ENCODE measurements around the gene P2RY14.
A peak's percentile ranks its signal among the peaks of the same experiment; 100 is the strongest.

P2RY14 gene

GRCh38 chr3:151218136-151218535 is 60.2 kb downstream of the P2RY14 start:
- no peak overlapping the region for H2AFZ ChIP-seq (ENCODE audit: low read length, unreplicated experiment)
- peaks cover 12% of the 10 kb centered on the region for H3K4me1 ChIP-seq (ENCODE audit: control insufficient read depth, insufficient read depth, low read length, unreplicated experiment)
- H3K27me3 ChIP-seq (ENCODE audit: insufficient read depth, low read length), result no peaks in the 10 kb centered on the region
- no peaks in the 10 kb centered on the region for H3K36me3 ChIP-seq (ENCODE audit: insufficient read depth, low read length)
- H3K27ac ChIP-seq (ENCODE audit: low read depth, low read length), result no peak overlapping the region
- H3K79me2 ChIP-seq (ENCODE audit: control insufficient read depth, insufficient read depth, low read length, unreplicated experiment), result no peaks in the 10 kb centered on the region
- no peak overlapping the region for H3K4me3 ChIP-seq (ENCODE audit: low read depth, low read length)

GRCh38 chr3:151216641-151217607 is 61.4 kb downstream of the P2RY14 start:
- Histone ChIP-seq H2AFZ (ENCODE audit: low read length, unreplicated experiment) (no peak overlapping the region), H3K4me1 (ENCODE audit: control insufficient read depth, insufficient read depth, low read length, unreplicated experiment) (peaks cover 12% of the 10 kb centered on the region), H3K4me3 (ENCODE audit: low read depth, low read length) (no peak overlapping the region), H3K27ac (ENCODE audit: low read depth, low read length) (no peak overlapping the region), H3K27me3 (ENCODE audit: insufficient read depth, low read length) (no peaks in the 10 kb centered on the region), H3K36me3 (ENCODE audit: insufficient read depth, low read length) (no peaks in the 10 kb centered on the region), H3K79me2 (ENCODE audit: control insufficient read depth, insufficient read depth, low read length, unreplicated experiment) (no peaks in the 10 kb centered on the region)

- Histone ChIP-seq H3K36me3 (ENCODE audit: insufficient read depth, low read length) (no peaks in the 10 kb centered on the region), H3K79me2 (ENCODE audit: control insufficient read depth, insufficient read depth, low read length, unreplicated experiment) (no peaks in the 10 kb centered on the region), H3K4me3 (ENCODE audit: low read depth, low read length) (no peak overlapping the region), H3K4me1 (ENCODE audit: control insufficient read depth, insufficient read depth, low read length, unreplicated experiment) (peaks cover 18% of the 10 kb centered on the region), H3K27ac (ENCODE audit: low read depth, low read length) (no peak overlapping the region), H2AFZ (ENCODE audit: low read length, unreplicated experiment) (no peak overlapping the region), H3K27me3 (ENCODE audit: insufficient read depth, low read length) (no peaks in the 10 kb centered on the region)
These were observed 63.9 kb downstream of the P2RY14 start for GRCh38 chr3:151214459-151214858.

- H3K27me3 ChIP-seq (ENCODE audit: insufficient read depth, low read length), result no peaks in the 10 kb centered on the region
These were observed 64.5 kb downstream of the P2RY14 start for GRCh38 chr3:151213881-151214280.

GRCh38 chr3:151213151-151213550 is 65.2 kb downstream of the P2RY14 start:
- Histone ChIP-seq H3K27me3 (ENCODE audit: insufficient read depth, low read length) (no peaks in the 10 kb centered on the region), H3K4me3 (ENCODE audit: low read depth, low read length) (no peak overlapping the region), H3K4me1 (ENCODE audit: control insufficient read depth, insufficient read depth, low read length, unreplicated experiment) (peaks cover 9% of the 10 kb centered on the region), H3K36me3 (ENCODE audit: insufficient read depth, low read length) (no peaks in the 10 kb centered on the region), H2AFZ (ENCODE audit: low read length, unreplicated experiment) (no peak overlapping the region), H3K27ac (ENCODE audit: low read depth, low read length) (no peak overlapping the region), H3K79me2 (ENCODE audit: control insufficient read depth, insufficient read depth, low read length, unreplicated experiment) (no peaks in the 10 kb centered on the region)

More at GRCh38 chr3:151213881-151214280, 64.5 kb downstream of the P2RY14 start:
- peaks cover 12% of the 10 kb centered on the region for H3K4me1 ChIP-seq (ENCODE audit: control insufficient read depth, insufficient read depth, low read length, unreplicated experiment)
- no peak overlapping the region for H2AFZ ChIP-seq (ENCODE audit: low read length, unreplicated experiment)
- H3K36me3 ChIP-seq (ENCODE audit: insufficient read depth, low read length), result no peaks in the 10 kb centered on the region
- no peak overlapping the region for H3K4me3 ChIP-seq (ENCODE audit: low read depth, low read length)
- H3K27ac ChIP-seq (ENCODE audit: low read depth, low read length), result no peak overlapping the region
- no peaks in the 10 kb centered on the region for H3K79me2 ChIP-seq (ENCODE audit: control insufficient read depth, insufficient read depth, low read length, unreplicated experiment)

GRCh38 chr3:151210676-151211381 is 67.5 kb downstream of the P2RY14 start:
- Histone ChIP-seq H3K79me2 (ENCODE audit: control insufficient read depth, insufficient read depth, low read length, unreplicated experiment) (no peaks in the 10 kb centered on the region), H3K36me3 (ENCODE audit: insufficient read depth, low read length) (no peaks in the 10 kb centered on the region), H2AFZ (ENCODE audit: low read length, unreplicated experiment) (no peak overlapping the region), H3K27ac (ENCODE audit: low read depth, low read length) (no peak overlapping the region), H3K27me3 (ENCODE audit: insufficient read depth, low read length) (no peaks in the 10 kb centered on the region), H3K4me3 (ENCODE audit: low read depth, low read length) (0 out of 2 replicates have a peak overlapping the region, but pooled peaks have one; percentile 7), H3K4me1 (ENCODE audit: control insufficient read depth, insufficient read depth, low read length, unreplicated experiment) (peaks cover 8% of the 10 kb centered on the region)

- Histone ChIP-seq H2AFZ (ENCODE audit: low read length, unreplicated experiment) (no peak overlapping the region), H3K79me2 (ENCODE audit: control insufficient read depth, insufficient read depth, low read length, unreplicated experiment) (no peaks in the 10 kb centered on the region), H3K4me1 (ENCODE audit: control insufficient read depth, insufficient read depth, low read length, unreplicated experiment) (peaks cover 8% of the 10 kb centered on the region), H3K27me3 (ENCODE audit: insufficient read depth, low read length) (no peaks in the 10 kb centered on the region), H3K27ac (ENCODE audit: low read depth, low read length) (no peak overlapping the region), H3K36me3 (ENCODE audit: insufficient read depth, low read length) (no peaks in the 10 kb centered on the region), H3K4me3 (ENCODE audit: low read depth, low read length) (no peak overlapping the region)
These were observed 68.7 kb downstream of the P2RY14 start for GRCh38 chr3:151209654-151210053.

- no peaks in the 10 kb centered on the region for H3K36me3 ChIP-seq (ENCODE audit: insufficient read depth, low read length)
- H2AFZ ChIP-seq (ENCODE audit: low read length, unreplicated experiment), result no peak overlapping the region
- H3K27me3 ChIP-seq (ENCODE audit: insufficient read depth, low read length), result no peaks in the 10 kb centered on the region
- no peak overlapping the region for H3K27ac ChIP-seq (ENCODE audit: low read depth, low read length)
- no peaks in the 10 kb centered on the region for H3K79me2 ChIP-seq (ENCODE audit: control insufficient read depth, insufficient read depth, low read length, unreplicated experiment)
- H3K4me3 ChIP-seq (ENCODE audit: low read depth, low read length), result no peak overlapping the region
- H3K4me1 ChIP-seq (ENCODE audit: control insufficient read depth, insufficient read depth, low read length, unreplicated experiment), result peaks cover 6% of the 10 kb centered on the region
These were observed 72.1 kb downstream of the P2RY14 start for GRCh38 chr3:151206201-151206600.

GRCh38 chr3:151205482-151205881 is 72.9 kb downstream of the P2RY14 start:
- Histone ChIP-seq H2AFZ (ENCODE audit: low read length, unreplicated experiment) (no peak overlapping the region), H3K36me3 (ENCODE audit: insufficient read depth, low read length) (no peaks in the 10 kb centered on the region), H3K79me2 (ENCODE audit: control insufficient read depth, insufficient read depth, low read length, unreplicated experiment) (no peaks in the 10 kb centered on the region), H3K27me3 (ENCODE audit: insufficient read depth, low read length) (no peaks in the 10 kb centered on the region), H3K4me1 (ENCODE audit: control insufficient read depth, insufficient read depth, low read length, unreplicated experiment) (no peaks in the 10 kb centered on the region), H3K4me3 (ENCODE audit: low read depth, low read length) (no peak overlapping the region), H3K27ac (ENCODE audit: low read depth, low read length) (no peak overlapping the region)

- H3K27ac ChIP-seq (ENCODE audit: low read depth, low read length), result no peak overlapping the region
- H3K4me3 ChIP-seq (ENCODE audit: low read depth, low read length), result no peak overlapping the region
- no peaks in the 10 kb centered on the region for H3K79me2 ChIP-seq (ENCODE audit: control insufficient read depth, insufficient read depth, low read length, unreplicated experiment)
- no peak overlapping the region for H2AFZ ChIP-seq (ENCODE audit: low read length, unreplicated experiment)
- H3K27me3 ChIP-seq (ENCODE audit: insufficient read depth, low read length), result no peaks in the 10 kb centered on the region
- H3K36me3 ChIP-seq (ENCODE audit: insufficient read depth, low read length), result no peaks in the 10 kb centered on the region
- no peaks in the 10 kb centered on the region for H3K4me1 ChIP-seq (ENCODE audit: control insufficient read depth, insufficient read depth, low read length, unreplicated experiment)
These were observed 73.6 kb downstream of the P2RY14 start for GRCh38 chr3:151204530-151205402.
